GM18861 (cell line): ENCODE results near the gene CRADD.
"Not testable (repeated sequence)": the region's sequence is repeated elsewhere in the genome, so short reads cannot be mapped to it uniquely, and the experiment has no call there.

Experiments used
- ATAC-seq: cut with Tn5 transposase; IDR thresholded peaks from one replicate; pipeline ENCODE4 v1.9.1; 2021; ENCODE audit not compliant: unreplicated experiment

Gene CRADD

GRCh38 chr12:93705237-93705636, 28.1 kb downstream of the CRADD start:
- ATAC-seq = no peak

GRCh38 chr12:93706387-93706786, 29.2 kb downstream of the CRADD start:
- ATAC-seq = no peak

DNA sequence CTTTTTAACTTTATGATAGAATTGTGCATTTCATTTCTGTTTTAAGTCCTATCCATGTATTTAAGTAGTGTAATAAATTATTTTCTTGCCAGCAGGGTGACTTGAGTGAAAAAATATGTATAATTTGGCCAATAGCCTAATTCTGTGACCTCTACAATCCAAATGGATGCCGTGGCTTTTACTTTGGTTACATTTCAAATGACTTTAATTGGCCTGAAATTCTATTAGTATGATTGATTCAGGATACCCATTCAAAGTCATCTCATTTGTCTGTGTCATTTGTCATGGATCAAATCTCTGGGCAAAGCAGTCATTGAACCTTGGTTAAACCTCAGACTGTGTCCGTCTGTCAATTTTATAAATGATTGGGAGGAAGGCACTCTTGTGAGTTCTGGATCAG, 29.6 kb downstream of the CRADD start:
- no peak for ATAC-seq

- no peak for ATAC-seq
Observed at GRCh38 chr12:93707836-93708235, 30.7 kb downstream of the CRADD start.

- no peak for ATAC-seq
Observed at GRCh38 chr12:93708952-93709351, 31.8 kb downstream of the CRADD start.

- ATAC-seq = no peak
Observed at GRCh38 chr12:93709386-93709785, 32.2 kb downstream of the CRADD start.

DNA sequence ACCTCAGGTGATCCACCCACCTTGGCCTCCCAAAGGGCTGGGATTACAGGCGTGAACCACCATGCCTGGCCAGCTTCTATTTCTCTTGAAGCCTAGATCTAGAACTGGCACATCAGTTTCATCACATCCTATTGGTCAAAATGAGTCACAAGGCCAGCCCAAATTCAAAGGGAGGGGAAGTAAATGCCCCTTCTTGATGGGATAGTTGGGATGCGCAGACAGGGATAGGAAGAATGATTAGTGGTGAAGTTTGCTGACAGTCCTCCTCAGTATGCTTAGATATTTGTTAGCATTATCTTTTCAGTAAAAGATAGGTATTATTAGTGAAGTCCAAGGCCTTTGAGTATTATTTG, 33.4 kb downstream of the CRADD start:
- ATAC-seq = no peak

DNA sequence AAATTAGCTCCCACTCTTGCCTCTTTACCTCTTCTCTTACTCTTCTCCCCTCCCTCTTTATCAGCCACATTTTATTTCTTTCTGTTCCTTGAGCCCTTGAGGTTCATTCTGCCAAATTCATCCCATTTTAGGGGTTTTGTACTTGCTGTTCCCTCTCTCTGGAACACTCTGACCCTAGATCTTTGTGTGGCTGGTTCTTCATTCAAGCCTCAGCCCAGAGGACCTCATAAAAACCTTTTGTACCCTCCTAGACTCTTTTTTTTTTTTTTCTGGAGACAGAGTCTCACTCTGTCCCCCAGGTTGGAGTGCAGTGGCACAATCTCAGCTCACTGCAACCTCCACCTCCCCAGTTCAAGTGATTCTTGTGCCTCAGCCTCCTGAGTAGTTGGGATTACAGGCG, 34.3 kb downstream of the CRADD start:
- not testable (repeated sequence) for ATAC-seq

GRCh38 chr12:93712200-93712599, 35.0 kb downstream of the CRADD start:
- ATAC-seq = no peak

GRCh38 chr12:93713060-93713459, 35.9 kb downstream of the CRADD start:
- ATAC-seq = no peak

GRCh38 chr12:93713800-93714199, 36.6 kb downstream of the CRADD start:
- no peak for ATAC-seq

- no peak for ATAC-seq
Observed at GRCh38 chr12:93714382-93714781, 37.2 kb downstream of the CRADD start.

- no peak for ATAC-seq
Observed at GRCh38 chr12:93719710-93720109, 42.5 kb downstream of the CRADD start.

DNA sequence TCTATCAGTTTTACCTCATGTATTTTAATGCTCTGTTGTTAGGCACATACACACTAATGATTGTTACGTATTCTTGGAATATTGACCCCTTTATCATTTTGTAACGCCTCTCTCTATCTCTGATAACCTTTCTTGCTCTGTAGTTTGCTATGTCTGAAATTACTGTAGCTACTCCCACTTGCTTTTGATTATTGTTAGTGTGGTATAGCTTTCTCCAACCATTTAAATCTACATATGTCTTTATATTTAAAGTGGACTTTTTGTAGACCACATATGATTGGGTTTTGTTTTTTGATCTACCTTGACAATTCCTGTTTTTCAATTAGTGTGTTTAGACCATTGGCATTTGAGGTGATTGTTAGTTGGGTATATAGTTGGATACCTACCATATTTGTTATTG, 43.4 kb downstream of the CRADD start:
- no peak for ATAC-seq

DNA sequence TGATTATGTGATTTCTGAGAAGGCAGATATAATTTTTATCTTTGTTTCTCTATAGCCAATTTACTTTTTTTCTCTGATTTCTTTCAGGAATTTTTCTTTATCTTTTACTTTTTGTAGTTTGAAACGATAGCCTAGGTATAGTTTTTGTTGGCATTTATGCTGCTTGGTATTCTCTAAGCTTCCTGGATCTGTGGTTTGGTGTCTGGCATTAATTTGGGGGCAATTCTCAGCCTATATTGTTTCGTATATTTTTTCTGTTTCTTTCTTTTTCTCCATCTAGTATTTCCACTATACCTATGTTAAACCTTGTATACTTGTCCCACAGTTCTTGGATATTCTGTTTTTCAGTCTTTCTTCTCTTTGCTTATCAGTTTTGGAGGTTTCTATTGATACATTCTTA, 45.0 kb downstream of the CRADD start:
- no peak for ATAC-seq

DNA sequence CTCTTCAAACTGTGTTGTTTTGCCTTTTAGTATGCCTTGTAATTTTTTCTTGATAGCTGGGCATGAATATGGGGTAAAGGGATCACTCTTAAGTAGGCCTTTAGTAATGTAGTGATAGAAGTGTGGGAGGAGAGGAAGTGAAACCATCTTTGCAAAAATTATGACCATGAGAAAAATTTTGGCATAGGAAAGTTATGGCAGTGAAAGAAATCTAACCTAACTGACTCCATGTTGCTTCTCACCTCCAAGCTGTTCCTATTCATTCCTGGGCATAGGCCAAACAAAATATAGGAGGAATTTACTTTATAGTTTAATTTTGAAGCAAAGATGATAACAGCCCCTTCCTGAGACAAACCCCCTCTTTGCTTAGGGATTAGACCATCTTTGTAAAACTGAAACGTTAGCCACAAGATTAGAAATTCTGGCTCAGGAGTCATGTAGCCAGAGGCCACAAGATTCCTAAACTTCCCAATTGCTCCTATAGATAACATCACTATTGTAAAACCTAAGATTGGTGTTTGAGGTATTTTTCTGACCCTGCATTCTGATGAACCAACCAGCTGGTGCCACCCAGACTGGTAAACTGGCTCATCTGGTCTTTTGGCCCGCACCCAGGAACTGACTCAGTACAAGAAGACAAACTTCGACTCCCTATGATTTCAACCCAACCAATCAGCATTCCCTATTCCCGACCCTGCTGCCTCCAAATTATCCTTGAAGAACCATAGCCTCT, 45.8 kb downstream of the CRADD start:
- ATAC-seq = no peak

DNA sequence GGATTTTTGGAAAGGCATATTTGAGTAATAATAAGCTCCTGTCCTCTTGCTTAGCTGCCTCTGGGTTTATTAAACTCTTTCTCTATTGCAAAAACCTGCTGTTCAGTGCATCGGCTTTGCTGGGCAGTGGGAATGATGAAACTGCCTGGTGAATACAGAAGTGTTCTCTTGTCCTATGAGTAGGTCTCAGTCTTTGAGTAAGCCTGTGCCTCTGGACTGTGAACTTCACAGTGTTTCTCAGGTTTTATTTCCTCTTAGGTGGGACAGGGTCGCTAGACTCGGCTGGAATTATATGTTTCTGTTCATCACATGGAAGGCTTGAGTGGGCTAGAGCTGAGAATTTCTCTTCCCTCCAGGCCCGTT, 46.4 kb downstream of the CRADD start:
- ATAC-seq = no peak

DNA sequence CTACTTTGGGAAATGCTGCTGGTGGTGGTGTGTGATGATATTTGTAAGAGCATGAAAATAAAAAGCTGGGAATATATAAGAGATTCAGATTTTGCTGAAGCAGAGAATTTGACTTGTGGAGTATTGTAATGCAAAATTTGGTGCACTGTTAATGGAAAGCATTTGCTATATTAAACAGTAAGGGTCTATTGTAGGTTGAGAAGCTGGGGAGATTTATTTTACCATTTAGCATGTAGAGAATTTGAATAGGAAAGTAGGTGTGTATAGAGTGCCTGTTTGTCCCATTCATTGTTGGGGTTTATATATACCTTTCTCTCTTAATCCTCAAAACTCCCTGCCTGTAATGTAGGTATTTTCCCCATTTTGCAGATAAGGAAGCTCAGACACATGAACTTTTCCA, 48.4 kb downstream of the CRADD start:
- ATAC-seq = no peak

GRCh38 chr12:93727195-93727811, 50.1 kb downstream of the CRADD start:
- no peak for ATAC-seq

DNA sequence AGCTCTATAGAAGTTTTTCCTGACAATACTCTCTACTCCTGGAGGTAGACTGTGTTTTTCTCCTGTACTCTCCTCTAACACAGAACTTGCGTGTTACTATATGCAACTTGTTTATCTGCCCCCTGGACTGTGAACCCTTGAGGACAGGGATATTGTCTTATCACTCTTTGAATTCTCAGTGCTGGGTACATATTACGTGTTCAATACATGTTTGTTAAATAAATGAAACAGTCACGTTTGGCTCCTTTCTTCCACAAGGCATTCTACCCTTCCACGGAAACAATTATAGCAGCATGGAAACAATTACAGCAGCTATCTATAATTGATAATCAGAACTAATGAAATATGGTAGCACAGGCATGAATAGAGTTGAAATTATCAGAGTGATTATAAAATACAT, 50.7 kb downstream of the CRADD start:
- ATAC-seq = no peak

DNA sequence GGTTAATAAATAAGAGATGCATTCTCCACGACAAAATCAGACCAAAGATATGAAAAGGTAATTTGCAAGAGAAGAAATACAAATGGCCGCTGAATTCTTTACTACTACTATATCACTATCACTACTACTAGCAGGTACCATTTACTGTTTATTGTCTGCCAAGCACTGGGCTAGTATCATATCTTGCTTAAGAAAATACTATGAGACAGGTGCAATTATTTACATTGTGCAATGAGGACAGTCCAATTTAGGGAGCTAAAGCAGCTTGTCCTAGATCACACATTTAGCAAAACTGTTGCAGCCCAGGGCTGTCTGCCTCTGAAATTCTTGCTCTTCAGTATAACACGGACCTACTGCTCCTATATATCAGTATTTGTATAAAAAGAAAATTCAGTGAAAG, 52.8 kb downstream of the CRADD start:
- ATAC-seq = no peak

GRCh38 chr12:93733358-93733757, 56.2 kb downstream of the CRADD start:
- ATAC-seq = no peak

DNA sequence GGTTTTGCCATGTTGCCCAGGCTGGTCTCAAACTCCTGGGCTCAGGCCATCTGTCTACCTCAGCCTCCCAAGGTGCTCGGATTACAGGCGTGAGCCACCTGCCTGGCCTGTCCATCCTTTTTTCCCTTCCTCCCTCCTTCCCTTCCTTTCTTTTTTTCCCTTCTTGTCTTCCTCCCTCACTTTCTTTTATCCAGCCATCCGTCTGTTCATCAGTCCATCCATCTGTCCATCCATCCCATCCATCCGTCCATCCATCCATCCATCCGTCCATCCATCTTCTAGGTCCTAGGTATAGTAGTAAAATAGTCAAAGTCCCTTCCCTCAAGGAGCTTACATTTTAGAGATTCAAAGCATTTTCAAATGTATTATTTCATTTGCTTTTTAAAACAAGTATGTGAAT, 56.8 kb downstream of the CRADD start:
- no peak for ATAC-seq
